GM12878 (cell line): ENCODE results near the gene HUS1. TPM values are rescaled to one million over a fixed set of nuclear protein-coding genes. Genes with fewer than 3 reads are reported as not detected.

ENCODE experiments used
- ATAC-seq: fragments of 200-7000 bp; cut with Tn5 transposase; 3 replicates; pipeline ENCODE4 v1.9.1; 2020; ENCODE audit warnings: mild to moderate bottlenecking, moderate library complexity
- BruUV-seq: library from RNA; stranded (reverse); fragments of 400-500 nt; replicated peaks from 2 replicates; lab custom pipeline; 2021; lab: Mats Ljungman, UMichigan
- CTCF ChIA-PET: fragments of 300-600 bp; sonication (Branson Sonifier 250); formaldehyde crosslinking; extraction: SDS; loops from one replicate; lab custom pipeline; 2021; ENCODE audit warnings: inconsistent platforms; lab: Yijun Ruan, JAX
- POLR2A ChIA-PET: fragments of 350-600 bp; formaldehyde crosslinking; extraction: SDS; loops from one replicate; lab custom pipeline; 2021; ENCODE audit warnings: inconsistent platforms; lab: Charles Lee
- RAD21 ChIA-PET: fragments of 300-600 bp; sonication (Branson Sonifier 250); formaldehyde crosslinking; loops from one replicate; lab custom pipeline; 2023; ENCODE audit warnings: antibody characterized with exemption; ENCODE audit not compliant: unreplicated experiment; lab: Charles Lee
- SMC1A ChIA-PET: fragments of 300-600 bp; sonication (Branson Sonifier 250); formaldehyde crosslinking; loops from one replicate; lab custom pipeline; 2023; ENCODE audit not compliant: unreplicated experiment, uncharacterized antibody; lab: Charles Lee
- DNase-seq: peaks from one replicate; pipeline ENCODE4 v3.0.0-alpha.2; 2011; ENCODE audit warnings: low read depth, low spot score
- FAIRE-seq: peaks from 3 replicates; lab custom pipeline; 2011; peaks lifted over from hg19 to GRCh38; lab: Jason Lieb, UNC
- H2AFZ ChIP-seq: 2 replicates; pipeline ENCODE4 v1.6.0; 2011; ENCODE audit warnings: low read depth, low read length, control low read depth; ENCODE audit not compliant: control insufficient read depth
- H3K27ac ChIP-seq: 2 replicates; pipeline ENCODE4 v1.5.1; 2011; ENCODE audit warnings: control low read depth; ENCODE audit not compliant: control insufficient read depth, insufficient read depth
- H3K27me3 ChIP-seq, 2 experiments: replicated peaks in 1 of 2; 2 replicates each; pipeline versions ENCODE4 v1.6.0 to v1.6.1; 2011; ENCODE audit warnings: low read length in 1 of 2; ENCODE audit not compliant: control insufficient read depth in 2 of 2, insufficient read depth in 2 of 2
- H3K36me3 ChIP-seq, 2 experiments: 2 replicates each; pipeline ENCODE4 v1.5.1; 2011; ENCODE audit warnings: low read length in 1 of 2; ENCODE audit not compliant: control insufficient read depth in 2 of 2, insufficient read depth in 2 of 2
- H3K4me1 ChIP-seq: 2 replicates; pipeline ENCODE4 v1.6.1; 2011; ENCODE audit warnings: mild to moderate bottlenecking, low read length, moderate library complexity, mixed read lengths; ENCODE audit not compliant: control insufficient read depth, insufficient read depth
- H3K4me2 ChIP-seq: 2 replicates; pipeline ENCODE4 v1.6.0; 2011; ENCODE audit warnings: control low read depth; ENCODE audit not compliant: control insufficient read depth, insufficient read depth
- H3K4me3 ChIP-seq: fragments of 200-600 bp; sonication (generic); 2 replicates; pipeline ENCODE4 v1.5.1; 2016
- H3K79me2 ChIP-seq: 2 replicates; pipeline ENCODE4 v1.6.0; 2011; ENCODE audit warnings: low read length; ENCODE audit not compliant: control insufficient read depth, insufficient read depth
- H3K9ac ChIP-seq: 2 replicates; pipeline ENCODE4 v1.8.0; 2011; ENCODE audit warnings: low read length, control low read depth, mixed read lengths; ENCODE audit not compliant: control insufficient read depth, insufficient read depth
- H3K9me3 ChIP-seq: replicated peaks from 3 replicates; pipeline ENCODE4 v1.5.1; 2011; ENCODE audit warnings: mild to moderate bottlenecking, low read length; ENCODE audit not compliant: control insufficient read depth, insufficient read depth
- H4K20me1 ChIP-seq: 2 replicates; pipeline ENCODE4 v1.6.0; 2011; ENCODE audit not compliant: control insufficient read depth, insufficient read depth
- IRF3 ChIP-seq: fragments of 450-650 bp; IDR thresholded peaks from 2 replicates; pipeline ENCODE4 v1.6.1; 2014; ENCODE audit warnings: mild to moderate bottlenecking
- RBBP5 ChIP-seq: fragments of 200-600 bp; sonication (generic); conservative IDR thresholded peaks from 2 replicates; pipeline ENCODE4 v1.6.1; 2016
- RCOR1 ChIP-seq: conservative IDR thresholded peaks from 2 replicates; pipeline ENCODE4 v1.6.1; 2012; ENCODE audit warnings: low read depth, low read length, improper control_type of control experiment
- RFX5 ChIP-seq: IDR thresholded peaks from 2 replicates; pipeline ENCODE4 v1.6.1; 2011; ENCODE audit warnings: low read depth, low read length, improper control_type of control experiment
- STAT1 ChIP-seq: fragments of 450-650 bp; conservative IDR thresholded peaks from 2 replicates; pipeline ENCODE4 v1.6.1; 2014; ENCODE audit warnings: antibody characterized with exemption, mild to moderate bottlenecking
- WRNIP1 ChIP-seq: IDR thresholded peaks from 2 replicates; pipeline ENCODE4 v1.6.1; 2011; ENCODE audit warnings: low read depth, low read length, improper control_type of control experiment, borderline replicate concordance
- WGBS: methylation state at CpG from one replicate; pipeline ENCODE4 v1.1.6; 2016; ENCODE audit warnings: low lambda C conversion rate; ENCODE audit not compliant: insufficient replicate concordance, insufficient coverage; ENCODE audit errors: missing lambda C conversion rate; 5-methylcytosine and 5-hydroxymethylcytosine counted together
- in situ Hi-C: fragments of 300-500 bp; cut with MboI; formaldehyde crosslinking; loops from 9 replicates; pipeline ENCODE4 v1.14.3; 2018; ENCODE audit warnings: mixed read lengths
- intact Hi-C: fragments of 100-400 bp; cut with micrococcal nuclease; formaldehyde crosslinking; loops from one replicate; pipeline ENCODE4 v1.14.2; 2022; ENCODE audit not compliant: unreplicated experiment
- polyA plus RNA-seq, 11 experiments: library from polyadenylated mRNA; depleted of rRNA in 4 of 11; unstranded in 6 of 11; stranded (reverse) in 5 of 11; fragments of >200 nt; fragmentation: Nextera tagmentation in 4 of 11; fragmentation: Illumina TruSeq in 1 of 11; extraction: Ambion mirVana in 4 of 11; extraction: Trizol in 1 of 11; gene quantifications; 1 replicate in 1 of 11; 2 replicates in 10 of 11; pipeline versions ENCODE4 v1.2.1 to v1.2.3, GENCODE V29; 2011 to 2016; ENCODE audit warnings: inconsistent platforms in 2 of 11, missing spikeins in 2 of 11, low read depth in 1 of 11
- total RNA-seq, 4 experiments: library from RNA; depleted of rRNA in 3 of 4; stranded (reverse); fragments of >200 nt in 3 of 4; fragmentation: Illumina TruSeq in 1 of 4; extraction: Trizol in 1 of 4; gene quantifications; 2 replicates each; pipeline versions ENCODE4 v1.2.1 to v1.2.3, GENCODE V29; 2013 to 2021

Gene HUS1
- total and polyA plus RNA-seq, 10 of the 15 experiments (the other 5 are each of a cell fraction or from before 2014, with no cell fraction given): 10.4 to 35.5 (median 22.6) TPM

GRCh38 chr7:47942132-47942531 is 37.3 kb downstream of the HUS1 start:
- no peak for TF ChIP-seq IRF3
- TF ChIP-seq WRNIP1: no peak
- TF ChIP-seq RFX5: no peak
- TF ChIP-seq RCOR1: no peak
- no peak for TF ChIP-seq RBBP5
- TF ChIP-seq STAT1: no peak
- no peaks in the 10 kb centered on the region for H4K20me1 ChIP-seq
- SMC1A ChIA-PET: no interaction called here
- no peak overlapping the region for H3K4me2 ChIP-seq
- POLR2A ChIA-PET: no interaction called here
- no peaks in the 10 kb centered on the region; a peak in 2 of 4 replicates for H3K27me3 ChIP-seq
- DNase-seq: no peak
- 63% methylated on average over 9 of the region's 10 CpGs for WGBS
- no peaks in the 10 kb centered on the region for H3K36me3 ChIP-seq
- intact Hi-C loops: no loop called here
- H3K27ac ChIP-seq: no peak overlapping the region
- no peaks in the 10 kb centered on the region for H3K79me2 ChIP-seq
- H3K4me1 ChIP-seq: peaks cover 19% of the 10 kb centered on the region
- H2AFZ ChIP-seq: no peak overlapping the region
- no peak overlapping the region for H3K4me3 ChIP-seq
- BruUV-seq: no TSS peak
- in situ Hi-C loops: loop anchor here (5.0 to 25.0 kb wide), 2 partner anchors 170 to 1820 kb away; partner anchors contain the start of gene VWC2
- H3K9ac ChIP-seq: no peak overlapping the region
- RAD21 ChIA-PET: no interaction called here
- CTCF ChIA-PET: interaction anchor here (1.2 to 1.5 kb wide), 2 partner anchors 27 to 50 kb away, joined by 4 to 5 read pairs; no protein-coding TSS in a partner anchor
- FAIRE-seq: no peak
- no peak for ATAC-seq
- H3K9me3 ChIP-seq: no peaks in the 10 kb centered on the region
